HL-60 (cell line): ENCODE data around the gene BANF1.

Experiments used
- CTCF ChIP-seq: IDR thresholded peaks from one replicate; pipeline ENCODE4 v1.5.1; 2011; ENCODE audit warnings: low read length, control low read depth, inconsistent platforms; ENCODE audit not compliant: insufficient read depth
- GABPA ChIP-seq: IDR thresholded peaks from 2 replicates; pipeline ENCODE4 v1.6.1; 2012; ENCODE audit warnings: low read depth
- POLR2AphosphoS5 ChIP-seq: IDR thresholded peaks from 2 replicates; pipeline ENCODE4 v1.6.1; 2012; ENCODE audit warnings: low read depth
- REST ChIP-seq: IDR thresholded peaks from 2 replicates; pipeline ENCODE4 v1.6.1; 2012; ENCODE audit warnings: low read depth; ENCODE audit not compliant: insufficient replicate concordance
- SPI1 ChIP-seq: IDR thresholded peaks from 2 replicates; pipeline ENCODE4 v1.6.1; 2012; ENCODE audit warnings: low read depth, mild to moderate bottlenecking, borderline replicate concordance

GRCh38 chr11:65953471-65953870 is 48.8 kb upstream of the BANF1 start:
- TF ChIP-seq CTCF: no peak
- TF ChIP-seq REST: no peak
- no peak for TF ChIP-seq GABPA
- no peak for TF ChIP-seq POLR2AphosphoS5
- TF ChIP-seq SPI1: no peak
